HL-60 (cell line): ENCODE results near the gene TGFB1.

Experiments
- DNase-seq, 2 experiments: peaks; one replicate each; pipeline ENCODE4 v3.0.0-alpha.2; 2010 to 2020; ENCODE audit warnings: low read depth in 1 of 2, low spot score in 1 of 2
- H3K27ac ChIP-seq: fragments of 250-450 bp; sonication (Bioruptor Pico); replicated peaks from 2 replicates; pipeline ENCODE4 v1.5.1; 2020; ENCODE audit warnings: mild to moderate bottlenecking, moderate library complexity
- H3K27me3 ChIP-seq: fragments of 250-450 bp; sonication (Bioruptor Pico); 2 replicates; pipeline ENCODE4 v1.5.1; 2021; ENCODE audit warnings: mild to moderate bottlenecking, moderate library complexity; ENCODE audit not compliant: insufficient read depth, poor library complexity, severe bottlenecking
- H3K4me3 ChIP-seq: replicated peaks from 2 replicates; pipeline ENCODE4 v1.5.1; 2011; ENCODE audit warnings: mild to moderate bottlenecking, control low read depth, low read length; ENCODE audit not compliant: insufficient read depth
- GABPA ChIP-seq: IDR thresholded peaks from 2 replicates; pipeline ENCODE4 v1.6.1; 2012; ENCODE audit warnings: low read depth
- POLR2AphosphoS5 ChIP-seq: IDR thresholded peaks from 2 replicates; pipeline ENCODE4 v1.6.1; 2012; ENCODE audit warnings: low read depth
- SPI1 ChIP-seq: IDR thresholded peaks from 2 replicates; pipeline ENCODE4 v1.6.1; 2012; ENCODE audit warnings: low read depth, mild to moderate bottlenecking, borderline replicate concordance
- TF ChIP-seq, protein P1 (sequence below): IDR thresholded peaks from one replicate; pipeline ENCODE4 v1.5.1; 2011; ENCODE audit warnings: low read length, control low read depth, inconsistent platforms; ENCODE audit not compliant: insufficient read depth
- TF ChIP-seq, protein P2 (sequence below): IDR thresholded peaks from 2 replicates; pipeline ENCODE4 v1.6.1; 2012; ENCODE audit warnings: low read depth; ENCODE audit not compliant: insufficient replicate concordance

TGFB1 gene

DNA sequence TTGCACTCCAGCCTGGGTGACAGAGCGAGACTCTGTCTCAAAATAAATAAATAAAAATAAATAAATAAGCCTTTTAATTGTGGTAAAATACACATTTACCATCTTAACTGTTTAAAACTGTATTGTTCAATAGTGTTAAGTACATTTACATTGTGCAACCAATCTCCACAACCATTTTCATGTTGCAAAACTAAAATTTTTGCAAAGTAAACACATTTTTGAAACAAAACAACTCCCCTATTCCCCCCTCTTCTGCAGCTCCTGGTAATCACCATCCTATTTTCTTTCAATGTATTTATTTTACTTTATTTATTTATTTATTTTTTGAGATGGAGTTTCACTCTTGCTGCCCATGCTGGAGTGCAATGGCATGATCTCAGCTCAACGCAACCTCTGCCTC lies 16.0 kb upstream of the TGFB1 start:
- no peak overlapping the region for H3K27ac ChIP-seq
- H3K27me3 ChIP-seq, result no peaks in the 10 kb centered on the region

DNA sequence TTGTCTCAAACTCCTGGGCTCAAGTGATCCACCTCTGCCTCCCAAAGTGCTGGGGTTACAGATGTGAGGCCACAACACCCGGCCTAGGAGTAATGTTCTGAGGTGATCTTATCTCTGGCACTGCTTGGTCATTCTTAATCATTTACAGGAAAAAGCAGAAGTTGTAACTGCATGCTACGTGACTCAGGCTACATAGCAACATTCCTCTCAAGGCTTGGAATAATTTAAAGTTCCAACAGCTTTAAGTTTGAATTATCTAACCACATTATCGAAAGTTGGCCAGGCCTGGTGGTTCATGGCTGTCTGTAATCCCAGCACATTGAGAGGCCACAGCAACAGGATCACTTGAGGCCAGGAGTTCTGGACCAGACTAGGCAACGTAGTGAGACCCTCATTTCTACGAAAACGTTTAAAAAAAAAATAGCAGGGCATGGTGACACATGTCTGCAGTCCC lies 14.2 kb upstream of the TGFB1 start:
- peak in 1 of 2 experiments; percentile 69 for DNase-seq
- TF ChIP-seq SPI1 (peak; percentile 13; the same call in 1 of the 2 replicates), POLR2AphosphoS5 (no peak), GABPA (no peak)
- TF ChIP-seq, protein P1, sequence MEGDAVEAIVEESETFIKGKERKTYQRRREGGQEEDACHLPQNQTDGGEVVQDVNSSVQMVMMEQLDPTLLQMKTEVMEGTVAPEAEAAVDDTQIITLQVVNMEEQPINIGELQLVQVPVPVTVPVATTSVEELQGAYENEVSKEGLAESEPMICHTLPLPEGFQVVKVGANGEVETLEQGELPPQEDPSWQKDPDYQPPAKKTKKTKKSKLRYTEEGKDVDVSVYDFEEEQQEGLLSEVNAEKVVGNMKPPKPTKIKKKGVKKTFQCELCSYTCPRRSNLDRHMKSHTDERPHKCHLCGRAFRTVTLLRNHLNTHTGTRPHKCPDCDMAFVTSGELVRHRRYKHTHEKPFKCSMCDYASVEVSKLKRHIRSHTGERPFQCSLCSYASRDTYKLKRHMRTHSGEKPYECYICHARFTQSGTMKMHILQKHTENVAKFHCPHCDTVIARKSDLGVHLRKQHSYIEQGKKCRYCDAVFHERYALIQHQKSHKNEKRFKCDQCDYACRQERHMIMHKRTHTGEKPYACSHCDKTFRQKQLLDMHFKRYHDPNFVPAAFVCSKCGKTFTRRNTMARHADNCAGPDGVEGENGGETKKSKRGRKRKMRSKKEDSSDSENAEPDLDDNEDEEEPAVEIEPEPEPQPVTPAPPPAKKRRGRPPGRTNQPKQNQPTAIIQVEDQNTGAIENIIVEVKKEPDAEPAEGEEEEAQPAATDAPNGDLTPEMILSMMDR, result no peak
- TF ChIP-seq, protein P2, sequence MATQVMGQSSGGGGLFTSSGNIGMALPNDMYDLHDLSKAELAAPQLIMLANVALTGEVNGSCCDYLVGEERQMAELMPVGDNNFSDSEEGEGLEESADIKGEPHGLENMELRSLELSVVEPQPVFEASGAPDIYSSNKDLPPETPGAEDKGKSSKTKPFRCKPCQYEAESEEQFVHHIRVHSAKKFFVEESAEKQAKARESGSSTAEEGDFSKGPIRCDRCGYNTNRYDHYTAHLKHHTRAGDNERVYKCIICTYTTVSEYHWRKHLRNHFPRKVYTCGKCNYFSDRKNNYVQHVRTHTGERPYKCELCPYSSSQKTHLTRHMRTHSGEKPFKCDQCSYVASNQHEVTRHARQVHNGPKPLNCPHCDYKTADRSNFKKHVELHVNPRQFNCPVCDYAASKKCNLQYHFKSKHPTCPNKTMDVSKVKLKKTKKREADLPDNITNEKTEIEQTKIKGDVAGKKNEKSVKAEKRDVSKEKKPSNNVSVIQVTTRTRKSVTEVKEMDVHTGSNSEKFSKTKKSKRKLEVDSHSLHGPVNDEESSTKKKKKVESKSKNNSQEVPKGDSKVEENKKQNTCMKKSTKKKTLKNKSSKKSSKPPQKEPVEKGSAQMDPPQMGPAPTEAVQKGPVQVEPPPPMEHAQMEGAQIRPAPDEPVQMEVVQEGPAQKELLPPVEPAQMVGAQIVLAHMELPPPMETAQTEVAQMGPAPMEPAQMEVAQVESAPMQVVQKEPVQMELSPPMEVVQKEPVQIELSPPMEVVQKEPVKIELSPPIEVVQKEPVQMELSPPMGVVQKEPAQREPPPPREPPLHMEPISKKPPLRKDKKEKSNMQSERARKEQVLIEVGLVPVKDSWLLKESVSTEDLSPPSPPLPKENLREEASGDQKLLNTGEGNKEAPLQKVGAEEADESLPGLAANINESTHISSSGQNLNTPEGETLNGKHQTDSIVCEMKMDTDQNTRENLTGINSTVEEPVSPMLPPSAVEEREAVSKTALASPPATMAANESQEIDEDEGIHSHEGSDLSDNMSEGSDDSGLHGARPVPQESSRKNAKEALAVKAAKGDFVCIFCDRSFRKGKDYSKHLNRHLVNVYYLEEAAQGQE, result no peak
- H3K27ac ChIP-seq, result peak overlapping the region; percentile 79
- H3K27me3 ChIP-seq, result no peaks in the 10 kb centered on the region
- H3K4me3 ChIP-seq, result no peak overlapping the region

More for the DNA sequence above, 16.0 kb upstream of the TGFB1 start:
- TF ChIP-seq POLR2AphosphoS5, result no peak
- TF ChIP-seq SPI1, result no peak
- TF ChIP-seq, protein P1, result no peak
- TF ChIP-seq GABPA, result no peak
- TF ChIP-seq, protein P2, result no peak
- DNase-seq, result no peak
- H3K4me3 ChIP-seq, result no peak overlapping the region

DNA sequence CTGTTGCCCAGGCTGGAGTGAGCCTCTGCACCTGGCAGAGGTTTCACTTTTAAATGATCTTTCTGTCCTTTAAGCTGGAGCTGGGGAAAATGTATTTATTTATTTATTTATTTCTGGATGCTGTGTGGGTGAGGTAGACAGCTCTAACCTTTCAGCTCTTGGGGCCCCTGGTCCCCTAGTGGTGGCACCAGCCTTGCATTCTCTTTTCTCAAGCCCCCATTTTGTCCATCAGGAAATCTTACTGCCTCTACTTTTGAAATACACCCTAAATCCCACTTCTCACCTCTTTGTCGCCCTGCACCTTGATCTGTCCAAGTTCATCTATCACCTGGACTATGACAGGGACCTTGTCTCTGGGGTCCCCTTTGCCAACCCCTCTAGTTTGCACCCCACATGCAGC lies 12.4 kb upstream of the TGFB1 start:
- Histone ChIP-seq H3K27ac (no peak overlapping the region), H3K27me3 (no peaks in the 10 kb centered on the region), H3K4me3 (no peak overlapping the region)
- DNase-seq, result no peak
- TF ChIP-seq SPI1 (no peak), POLR2AphosphoS5 (no peak)
- TF ChIP-seq, protein P1, result no peak
